Vagina (tissue), 2 donors: Measurements from ENCODE around the gene FRK.

ENCODE experiments used
- POLR2A ChIP-seq, 2 donors: fragments of 450-650 bp; IDR thresholded peaks; one replicate each; pipeline ENCODE4 v1.6.1; 2017; ENCODE audit warnings: antibody characterized with exemption in 2 of 2, mild to moderate bottlenecking in 2 of 2, moderate library complexity in 2 of 2
- POLR2AphosphoS5 ChIP-seq, 2 donors: sonication (generic); formaldehyde crosslinking; IDR thresholded peaks; one replicate each; pipeline ENCODE4 v1.9.0; 2017; ENCODE audit warnings: antibody characterized with exemption in 2 of 2, mild to moderate bottlenecking in 2 of 2, low read depth in 1 of 2; ENCODE audit not compliant: insufficient read depth in 1 of 2
- TF ChIP-seq, protein P1 (sequence below), 3 experiments: fragments of 450-650 bp in 2 of 3; fragments of 200-600 bp in 1 of 3; sonication (generic) in 1 of 3; IDR thresholded peaks; one replicate each; pipeline ENCODE4 v1.5.1; 2017 to 2019; ENCODE audit warnings: antibody characterized with exemption in 3 of 3, mild to moderate bottlenecking in 2 of 3, moderate library complexity in 2 of 3

- no peak for TF ChIP-seq POLR2A (IDR thresholded peaks at IDR 0.05)
- TF ChIP-seq, protein P1, sequence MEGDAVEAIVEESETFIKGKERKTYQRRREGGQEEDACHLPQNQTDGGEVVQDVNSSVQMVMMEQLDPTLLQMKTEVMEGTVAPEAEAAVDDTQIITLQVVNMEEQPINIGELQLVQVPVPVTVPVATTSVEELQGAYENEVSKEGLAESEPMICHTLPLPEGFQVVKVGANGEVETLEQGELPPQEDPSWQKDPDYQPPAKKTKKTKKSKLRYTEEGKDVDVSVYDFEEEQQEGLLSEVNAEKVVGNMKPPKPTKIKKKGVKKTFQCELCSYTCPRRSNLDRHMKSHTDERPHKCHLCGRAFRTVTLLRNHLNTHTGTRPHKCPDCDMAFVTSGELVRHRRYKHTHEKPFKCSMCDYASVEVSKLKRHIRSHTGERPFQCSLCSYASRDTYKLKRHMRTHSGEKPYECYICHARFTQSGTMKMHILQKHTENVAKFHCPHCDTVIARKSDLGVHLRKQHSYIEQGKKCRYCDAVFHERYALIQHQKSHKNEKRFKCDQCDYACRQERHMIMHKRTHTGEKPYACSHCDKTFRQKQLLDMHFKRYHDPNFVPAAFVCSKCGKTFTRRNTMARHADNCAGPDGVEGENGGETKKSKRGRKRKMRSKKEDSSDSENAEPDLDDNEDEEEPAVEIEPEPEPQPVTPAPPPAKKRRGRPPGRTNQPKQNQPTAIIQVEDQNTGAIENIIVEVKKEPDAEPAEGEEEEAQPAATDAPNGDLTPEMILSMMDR (IDR thresholded peaks at IDR 0.05): no peak
- TF ChIP-seq POLR2AphosphoS5 (IDR thresholded peaks at IDR 0.05; ENCODE audit: insufficient read depth in 1 of 2, low read depth in 1 of 2): no peak
Measured at GRCh38 chr6:116022841-116023445, 37.7 kb downstream of the FRK start.
